ENCODE measurements around the gene IFNG.

Gene IFNG

GRCh38 chr12:68109001-68109400 is 50.5 kb downstream of the IFNG start:
- TF ChIP-seq, protein P1, sequence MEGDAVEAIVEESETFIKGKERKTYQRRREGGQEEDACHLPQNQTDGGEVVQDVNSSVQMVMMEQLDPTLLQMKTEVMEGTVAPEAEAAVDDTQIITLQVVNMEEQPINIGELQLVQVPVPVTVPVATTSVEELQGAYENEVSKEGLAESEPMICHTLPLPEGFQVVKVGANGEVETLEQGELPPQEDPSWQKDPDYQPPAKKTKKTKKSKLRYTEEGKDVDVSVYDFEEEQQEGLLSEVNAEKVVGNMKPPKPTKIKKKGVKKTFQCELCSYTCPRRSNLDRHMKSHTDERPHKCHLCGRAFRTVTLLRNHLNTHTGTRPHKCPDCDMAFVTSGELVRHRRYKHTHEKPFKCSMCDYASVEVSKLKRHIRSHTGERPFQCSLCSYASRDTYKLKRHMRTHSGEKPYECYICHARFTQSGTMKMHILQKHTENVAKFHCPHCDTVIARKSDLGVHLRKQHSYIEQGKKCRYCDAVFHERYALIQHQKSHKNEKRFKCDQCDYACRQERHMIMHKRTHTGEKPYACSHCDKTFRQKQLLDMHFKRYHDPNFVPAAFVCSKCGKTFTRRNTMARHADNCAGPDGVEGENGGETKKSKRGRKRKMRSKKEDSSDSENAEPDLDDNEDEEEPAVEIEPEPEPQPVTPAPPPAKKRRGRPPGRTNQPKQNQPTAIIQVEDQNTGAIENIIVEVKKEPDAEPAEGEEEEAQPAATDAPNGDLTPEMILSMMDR (conservative IDR thresholded peaks at IDR 0.05; ENCODE audit: low read length) = no peak
- H3K4me3 ChIP-seq (ENCODE audit: low read length) = no peak overlapping the region
- no peak for DNase-seq (ENCODE audit: low read depth)

DNA sequence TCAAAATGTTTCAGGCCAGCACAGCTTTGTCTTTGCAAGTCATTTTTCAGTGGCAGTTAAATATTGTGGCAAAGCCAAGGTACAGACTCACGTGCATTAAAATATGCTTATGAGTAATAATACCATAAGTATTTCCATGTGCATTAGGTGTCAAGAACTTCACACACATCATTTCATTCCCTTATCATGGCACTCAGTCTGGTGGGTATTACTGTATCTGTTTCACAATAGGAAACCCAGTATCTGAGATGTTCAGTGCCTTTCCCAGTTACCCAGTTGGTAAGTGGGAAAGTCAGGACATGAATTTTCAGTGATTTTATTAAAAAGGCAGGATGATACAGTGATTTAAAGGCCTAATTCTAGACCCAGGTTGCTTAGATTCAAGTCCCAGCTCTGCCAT is 52.9 kb downstream of the IFNG start:
- TF ChIP-seq, protein P1 (conservative IDR thresholded peaks at IDR 0.05; ENCODE audit: low read length) = no peak
- DNase-seq (ENCODE audit: low read depth) = no peak
- no peak overlapping the region for H3K4me3 ChIP-seq (ENCODE audit: low read length)

DNA sequence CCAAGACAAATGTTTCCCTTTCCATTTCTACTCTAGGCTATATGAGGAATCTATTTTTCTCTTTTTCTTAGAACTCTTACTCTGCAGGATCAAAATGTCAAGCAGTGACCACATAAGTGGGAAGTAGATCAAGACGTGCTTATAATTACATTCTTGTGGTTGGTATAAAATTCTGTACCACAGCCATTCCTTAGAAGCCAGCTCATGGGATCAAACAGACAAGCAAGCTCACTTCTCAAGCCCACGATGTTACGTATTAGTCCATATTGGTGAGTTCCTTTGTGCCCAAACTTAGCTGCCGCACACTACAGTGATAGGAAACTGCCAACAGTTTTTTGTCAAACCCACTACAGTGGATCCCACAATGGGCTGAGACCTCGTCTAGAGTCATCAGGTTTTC is 53.4 kb downstream of the IFNG start:
- H3K4me3 ChIP-seq (ENCODE audit: low read length) = no peak overlapping the region
- peak; percentile 56 for DNase-seq (ENCODE audit: low read depth)
- TF ChIP-seq, protein P1 (conservative IDR thresholded peaks at IDR 0.05; ENCODE audit: low read length) = no peak
